WTC11 (cell line): ENCODE results near the gene OR4Q2.

Source experiments
- FOXK1 ChIP-seq: sonication (generic); formaldehyde crosslinking; IDR thresholded peaks from 2 replicates; pipeline ENCODE4 v1.8.0; 2022; ENCODE audit warnings: mild to moderate bottlenecking, moderate library complexity, missing genetic modification reagents
- NFATC4 ChIP-seq: fragments of 250-450 bp; sonication (Bioruptor Pico); IDR thresholded peaks from 2 replicates; pipeline ENCODE4 v1.9.0; 2021; ENCODE audit warnings: mild to moderate bottlenecking

DNA sequence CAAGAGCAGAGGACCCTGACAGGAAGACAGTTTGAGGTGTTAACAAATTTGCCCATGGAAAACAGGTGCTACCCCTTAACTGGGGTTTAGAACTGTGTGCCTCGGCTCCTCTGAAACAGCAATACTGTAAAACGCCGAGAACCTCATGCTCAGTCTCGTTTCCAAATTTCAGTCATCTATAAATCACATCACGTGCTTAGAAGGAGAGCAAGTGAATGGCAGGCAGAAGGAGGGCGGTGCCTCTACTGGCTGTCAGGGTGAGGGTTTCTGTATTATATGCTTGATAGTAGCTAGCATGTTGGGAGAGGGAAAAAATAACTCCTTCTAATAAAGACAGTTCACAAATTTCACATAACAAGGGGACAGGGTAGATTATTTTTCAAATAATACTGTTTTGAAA is 29.1 kb downstream of the OR4Q2 start:
- TF ChIP-seq FOXK1 (CRISPR knock-in tag) (no peak), NFATC4 (CRISPR knock-in tag) (no peak)
